T follicular helper cell (primary cell): Measurements from ENCODE around the gene APEH.

Source experiments
- DNase-seq: peaks from one replicate; pipeline ENCODE4 v3.0.0-alpha.2; 2020; ENCODE audit warnings: low read depth

The APEH gene

GRCh38 chr3:49650637-49651036 is 23.5 kb upstream of the APEH start:
- DNase-seq = no peak

GRCh38 chr3:49652218-49652902 is 21.8 kb upstream of the APEH start:
- DNase-seq = no peak

GRCh38 chr3:49652903-49653415 is 21.2 kb upstream of the APEH start:
- no peak for DNase-seq

- DNase-seq = no peak
Measured at GRCh38 chr3:49653621-49654020, 20.5 kb upstream of the APEH start.

- no peak for DNase-seq
Measured at GRCh38 chr3:49654176-49654825, 19.9 kb upstream of the APEH start.

DNA sequence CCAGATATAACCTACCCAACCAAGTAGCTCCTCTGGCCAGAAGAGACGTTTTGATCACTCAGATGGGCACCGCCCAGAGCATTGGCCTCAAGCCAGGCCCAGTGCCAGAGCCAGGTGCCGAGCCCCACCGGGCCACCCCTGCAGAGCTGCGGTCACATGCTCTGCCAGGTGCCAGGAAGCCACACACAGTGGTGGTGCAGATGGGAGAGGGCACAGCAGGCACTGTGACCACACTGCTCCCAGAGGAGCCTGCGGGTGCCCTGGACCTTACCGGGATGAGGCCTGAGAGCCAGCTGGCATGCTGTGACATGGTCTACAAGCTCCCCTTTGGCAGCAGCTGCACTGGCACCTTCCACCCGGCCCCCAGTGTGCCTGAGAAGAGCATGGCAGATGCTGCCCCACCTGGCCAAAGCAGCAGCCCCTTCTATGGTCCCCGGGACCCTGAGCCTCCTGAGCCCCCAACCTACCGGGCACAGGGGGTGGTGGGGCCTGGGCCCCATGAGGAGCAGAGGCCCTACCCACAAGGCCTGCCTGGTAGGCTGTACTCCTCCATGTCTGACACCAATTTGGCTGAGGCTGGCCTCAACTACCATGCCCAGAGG is 19.1 kb upstream of the APEH start:
- DNase-seq = no peak

GRCh38 chr3:49655731-49656285 is 18.3 kb upstream of the APEH start:
- no peak for DNase-seq

GRCh38 chr3:49656541-49657112 is 17.5 kb upstream of the APEH start:
- no peak for DNase-seq

- DNase-seq = no peak
Measured at GRCh38 chr3:49657208-49657915, 16.8 kb upstream of the APEH start.

DNA sequence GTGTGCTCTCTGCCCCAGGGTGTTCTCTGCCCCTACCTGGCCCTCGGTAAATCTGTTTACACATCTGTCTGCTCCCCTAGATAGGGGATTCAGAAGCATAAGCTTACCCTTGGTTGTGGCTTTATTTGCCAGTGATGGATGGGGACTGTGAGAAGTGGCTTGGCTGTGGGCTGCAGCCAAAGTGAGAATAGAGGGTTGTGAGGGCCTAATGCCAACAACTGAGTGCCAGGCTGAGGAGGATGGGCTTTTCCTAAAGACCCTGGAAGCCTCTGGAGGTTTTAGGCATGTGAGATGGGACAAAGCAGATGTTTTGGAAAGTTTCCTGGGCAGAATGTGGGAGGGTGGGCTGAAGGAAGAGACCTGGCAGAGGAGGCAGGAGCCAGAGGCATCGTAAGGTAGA is 15.4 kb upstream of the APEH start:
- DNase-seq = no peak

DNA sequence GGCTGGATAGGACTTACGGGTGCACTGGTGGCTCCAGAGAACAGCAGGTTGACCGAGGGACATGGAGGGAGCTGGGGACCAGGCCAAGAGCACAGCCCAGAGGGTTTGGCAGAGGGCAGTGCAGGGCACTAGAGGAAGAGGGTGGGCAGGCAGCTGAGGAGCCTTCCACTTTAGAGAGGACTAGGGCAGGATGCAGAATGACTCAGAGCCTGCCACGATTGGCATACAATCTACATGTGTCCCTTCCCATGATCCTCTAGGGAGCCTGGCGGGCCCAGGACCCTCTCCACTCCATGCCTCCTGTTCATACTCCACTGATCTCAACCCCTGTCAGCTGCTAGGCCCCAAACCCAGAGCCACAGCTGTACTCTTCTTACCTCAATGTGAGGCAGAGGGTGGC is 14.4 kb upstream of the APEH start:
- no peak for DNase-seq

DNA sequence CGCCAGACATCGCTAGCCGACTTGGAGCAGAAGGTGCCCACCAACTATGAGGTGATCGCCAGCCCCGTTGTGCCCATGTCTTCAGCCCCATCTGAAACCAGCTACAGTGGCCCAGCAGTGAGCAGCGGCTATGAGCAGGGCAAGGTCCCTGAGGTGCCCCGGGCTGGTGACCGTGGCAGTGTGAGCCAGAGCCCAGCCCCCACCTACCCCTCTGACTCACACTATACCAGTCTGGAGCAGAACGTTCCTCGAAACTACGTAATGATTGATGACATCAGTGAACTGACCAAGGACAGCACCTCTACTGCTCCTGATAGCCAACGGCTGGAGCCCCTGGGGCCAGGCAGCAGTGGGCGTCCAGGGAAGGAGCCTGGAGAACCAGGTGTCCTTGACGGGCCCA is 12.9 kb upstream of the APEH start:
- no peak for DNase-seq

DNA sequence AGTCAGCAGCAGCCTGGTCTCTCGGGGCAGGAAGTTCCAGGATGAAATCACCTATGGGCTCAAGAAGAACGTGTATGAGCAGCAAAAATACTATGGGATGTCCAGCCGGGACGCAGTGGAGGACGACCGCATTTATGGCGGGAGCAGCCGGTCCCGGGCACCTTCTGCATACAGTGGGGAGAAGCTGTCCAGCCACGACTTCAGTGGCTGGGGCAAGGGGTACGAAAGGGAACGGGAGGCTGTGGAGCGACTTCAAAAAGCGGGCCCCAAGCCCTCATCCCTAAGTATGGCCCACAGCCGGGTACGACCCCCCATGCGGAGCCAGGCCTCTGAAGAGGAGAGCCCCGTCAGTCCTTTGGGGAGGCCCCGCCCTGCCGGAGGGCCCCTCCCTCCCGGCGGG is 12.1 kb upstream of the APEH start:
- no peak for DNase-seq

DNA sequence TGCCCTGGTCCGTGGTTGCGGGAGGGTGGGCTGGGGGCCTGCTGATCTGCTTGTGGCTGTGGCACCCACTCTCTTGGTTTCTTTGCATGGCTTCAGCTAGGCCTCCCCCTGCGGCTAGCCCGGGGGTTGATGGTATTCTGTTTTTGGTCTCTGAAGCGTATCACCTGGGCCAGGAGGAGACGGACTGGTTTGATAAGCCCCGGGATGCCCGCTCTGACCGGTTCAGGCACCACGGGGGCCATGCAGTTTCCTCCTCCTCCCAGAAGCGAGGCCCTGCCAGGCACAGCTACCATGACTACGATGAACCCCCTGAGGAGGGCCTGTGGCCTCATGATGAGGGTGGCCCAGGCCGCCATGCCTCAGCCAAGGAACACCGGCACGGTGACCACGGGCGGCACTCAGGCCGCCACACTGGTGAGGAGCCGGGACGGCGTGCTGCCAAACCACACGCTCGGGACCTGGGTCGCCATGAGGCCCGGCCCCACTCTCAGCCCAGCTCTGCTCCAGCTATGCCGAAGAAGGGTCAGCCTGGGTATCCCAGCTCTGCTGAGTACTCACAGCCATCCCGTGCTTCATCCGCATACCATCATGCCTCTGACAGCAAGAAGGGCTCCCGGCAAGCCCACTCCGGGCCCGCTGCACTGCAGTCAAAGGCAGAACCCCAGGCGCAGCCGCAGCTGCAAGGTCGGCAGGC is 11.3 kb upstream of the APEH start:
- DNase-seq = no peak

DNA sequence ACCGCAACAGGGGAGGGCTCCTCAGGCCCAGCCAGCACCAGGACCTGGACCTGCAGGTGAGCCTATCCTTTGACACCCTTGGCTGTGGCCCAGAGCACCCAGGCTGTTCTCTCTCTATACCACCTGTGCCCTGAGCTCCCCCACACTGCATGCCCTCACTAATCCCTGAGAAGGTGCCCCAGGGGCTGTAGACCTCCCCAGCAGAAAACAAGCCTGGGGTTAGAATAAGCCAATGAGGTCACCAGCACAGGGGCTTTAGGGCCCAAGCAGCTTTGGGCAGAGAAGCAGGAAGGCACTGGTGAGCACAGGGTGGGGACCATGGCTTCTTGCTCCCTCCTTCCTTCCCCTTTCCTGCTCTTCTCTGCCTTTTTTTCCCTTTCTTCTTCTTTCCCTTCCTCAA is 10.3 kb upstream of the APEH start:
- DNase-seq = no peak

GRCh38 chr3:49664300-49664699 is 9.9 kb upstream of the APEH start:
- no peak for DNase-seq

DNA sequence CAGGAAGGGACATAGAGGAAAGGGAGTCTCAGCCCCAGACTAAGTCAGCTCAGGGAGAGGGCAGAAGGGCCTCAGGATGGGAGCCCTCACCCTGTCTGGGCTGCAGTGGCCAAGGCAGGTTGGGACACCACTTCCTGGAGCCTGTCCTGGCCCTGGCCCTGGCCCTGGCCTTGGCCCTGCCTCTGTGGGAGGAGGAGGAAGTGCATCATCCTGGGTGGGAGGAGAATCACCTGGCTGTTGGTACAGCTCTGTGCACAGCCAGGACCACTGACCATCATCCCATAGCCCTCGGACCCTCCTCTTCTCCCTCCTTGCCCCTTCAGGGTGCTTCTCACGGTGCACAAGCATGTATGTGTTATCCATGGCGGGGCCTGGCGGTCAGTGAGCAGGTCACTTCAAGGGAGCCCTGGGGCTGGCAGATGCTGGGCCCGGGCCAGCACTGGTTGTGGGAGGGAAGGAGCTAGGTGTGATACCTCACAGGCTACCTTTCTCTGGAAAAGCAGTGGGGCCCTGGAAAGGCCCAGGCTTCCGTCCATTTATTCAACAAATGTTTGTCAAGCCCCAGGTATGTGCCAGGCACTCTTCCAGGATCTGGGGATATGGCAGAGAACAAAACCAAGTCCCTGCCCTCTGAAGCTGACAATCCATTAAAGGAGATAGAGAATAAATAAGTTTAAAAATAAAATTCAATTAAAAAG is 8.2 kb upstream of the APEH start:
- DNase-seq = no peak

DNA sequence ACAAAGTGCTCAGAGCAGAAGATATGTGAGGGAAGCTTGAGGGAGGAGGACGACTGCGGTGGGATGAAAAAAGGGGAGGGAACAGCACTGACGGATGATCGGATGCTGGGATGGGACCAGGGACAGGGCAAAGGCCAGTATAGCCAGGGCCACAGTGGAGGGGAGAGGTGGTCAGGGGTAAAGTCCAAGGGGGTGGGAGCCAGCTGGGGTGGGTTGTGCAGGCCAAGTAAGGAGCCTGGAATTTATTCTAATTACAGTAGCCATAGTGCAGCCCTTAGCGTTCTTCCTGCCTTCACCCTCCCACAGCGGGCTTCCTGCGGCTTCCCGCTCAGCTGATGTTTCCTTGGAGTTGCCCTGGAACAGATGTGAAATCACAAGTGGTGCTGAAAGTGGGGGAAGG is 7.6 kb upstream of the APEH start:
- DNase-seq = no peak

- DNase-seq = no peak
Measured at GRCh38 chr3:49667701-49668413, 6.3 kb upstream of the APEH start.

DNA sequence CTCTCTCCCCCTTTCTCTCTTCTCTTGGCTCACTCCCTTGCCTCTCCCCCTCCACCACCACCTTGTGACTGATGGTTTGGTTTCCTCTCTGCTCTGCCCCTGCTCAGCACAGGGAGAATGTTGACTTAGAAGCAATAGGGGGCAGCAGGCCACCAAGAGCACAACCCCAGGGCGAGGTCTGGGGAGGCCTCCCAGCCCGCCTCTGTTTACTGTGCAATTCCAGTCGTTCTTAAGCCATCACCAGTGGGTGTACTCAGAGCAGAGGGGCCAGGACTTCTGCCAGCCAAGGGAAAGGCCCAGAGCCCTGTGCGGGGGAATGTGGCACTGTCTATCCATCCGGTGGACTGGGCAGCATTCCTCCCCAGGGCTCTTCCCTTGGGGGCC is 5.7 kb upstream of the APEH start:
- no peak for DNase-seq
